ENCODE data around the gene PTPRC.

Gene PTPRC

GRCh38 chr1:198771563-198772153 is 132.8 kb downstream of the PTPRC start (continued):
- no peak for TF ChIP-seq ZNF600 (tag by site-specific recombination; IDR thresholded peaks at IDR 0.05)
- TF ChIP-seq ZNF544 (tag by site-specific recombination; IDR thresholded peaks at IDR 0.05): no peak
- TF ChIP-seq ZBTB11 (tag by site-specific recombination; conservative IDR thresholded peaks at IDR 0.05; ENCODE audit: low read depth): no peak
- TF ChIP-seq OVOL3 (tag by site-specific recombination; IDR thresholded peaks at IDR 0.05): no peak
- TF ChIP-seq ZSCAN30 (tag by site-specific recombination; IDR thresholded peaks at IDR 0.05): 0 out of 2 replicates have a peak, but pooled peaks have one; percentile 18
- TF ChIP-seq CTCF (tag by site-specific recombination; IDR thresholded peaks at IDR 0.05): 0 out of 2 replicates have a peak, but pooled peaks have one; percentile 41
- TF ChIP-seq ZNF596 (tag by site-specific recombination; IDR thresholded peaks at IDR 0.05): no peak
- TF ChIP-seq ZNF114 (tag by site-specific recombination; IDR thresholded peaks at IDR 0.05): no peak
- no peak for TF ChIP-seq ZNF138 (tag by site-specific recombination; IDR thresholded peaks at IDR 0.05; ENCODE audit: borderline replicate concordance)
- no peak for TF ChIP-seq ZNF132 (tag by site-specific recombination; IDR thresholded peaks at IDR 0.05; ENCODE audit: borderline replicate concordance)
- TF ChIP-seq ZNF692 (tag by site-specific recombination; IDR thresholded peaks at IDR 0.05): no peak
- TF ChIP-seq ZNF18 (tag by site-specific recombination; IDR thresholded peaks at IDR 0.05): no peak

GRCh38 chr1:198772626-198773025 is 133.8 kb downstream of the PTPRC start:
- ChIA-PET CTCF (interaction anchor here (0.6 to 2.9 kb wide), 14 partner anchors 12 to 780 kb away, joined by 3 to 11 read pairs (median 4); no protein-coding TSS in a partner anchor), POLR2A (no interaction called here)
- Histone ChIP-seq H3K9me3 (ENCODE audit: control insufficient read depth, insufficient read depth, low read depth, low read length) (no peaks in the 10 kb centered on the region), H3K27ac (ENCODE audit: extremely low read depth, low read depth, low read length) (no peak overlapping the region), H3K4me1 (ENCODE audit: control insufficient read depth, insufficient read depth, low read length) (no peaks in the 10 kb centered on the region), H3K4me3 (ENCODE audit: low read depth, low read length) (no peak overlapping the region), H3K36me3 (ENCODE audit: control insufficient read depth in 2 of 2, insufficient read depth in 1 of 2, low read length in 2 of 2) (no peaks in the 10 kb centered on the region)
- no peak for TF ChIP-seq ZBTB8A (tag by site-specific recombination; IDR thresholded peaks at IDR 0.05)
- no peak for TF ChIP-seq ZNF133 (tag by site-specific recombination; IDR thresholded peaks at IDR 0.05)
- no peak for TF ChIP-seq ZNF701 (tag by site-specific recombination; IDR thresholded peaks at IDR 0.05)
- no peak for TF ChIP-seq KLF10 (tag by site-specific recombination; IDR thresholded peaks at IDR 0.05)
